Activated CD8-positive, alpha-beta memory T cell treated with anti-CD3 and anti-CD28 coated beads for 4 hours (primary cell): ENCODE data around the gene RNF223.
"Not testable (repeated sequence)": the region's sequence is repeated elsewhere in the genome, so short reads cannot be mapped to it uniquely, and the experiment has no call there.

ENCODE experiments used
- DNase-seq, 2 donors: peaks; one replicate each; pipeline ENCODE4 v3.0.0-alpha.2; 2020; ENCODE audit warnings: low read depth in 2 of 2

RNF223 gene

DNA sequence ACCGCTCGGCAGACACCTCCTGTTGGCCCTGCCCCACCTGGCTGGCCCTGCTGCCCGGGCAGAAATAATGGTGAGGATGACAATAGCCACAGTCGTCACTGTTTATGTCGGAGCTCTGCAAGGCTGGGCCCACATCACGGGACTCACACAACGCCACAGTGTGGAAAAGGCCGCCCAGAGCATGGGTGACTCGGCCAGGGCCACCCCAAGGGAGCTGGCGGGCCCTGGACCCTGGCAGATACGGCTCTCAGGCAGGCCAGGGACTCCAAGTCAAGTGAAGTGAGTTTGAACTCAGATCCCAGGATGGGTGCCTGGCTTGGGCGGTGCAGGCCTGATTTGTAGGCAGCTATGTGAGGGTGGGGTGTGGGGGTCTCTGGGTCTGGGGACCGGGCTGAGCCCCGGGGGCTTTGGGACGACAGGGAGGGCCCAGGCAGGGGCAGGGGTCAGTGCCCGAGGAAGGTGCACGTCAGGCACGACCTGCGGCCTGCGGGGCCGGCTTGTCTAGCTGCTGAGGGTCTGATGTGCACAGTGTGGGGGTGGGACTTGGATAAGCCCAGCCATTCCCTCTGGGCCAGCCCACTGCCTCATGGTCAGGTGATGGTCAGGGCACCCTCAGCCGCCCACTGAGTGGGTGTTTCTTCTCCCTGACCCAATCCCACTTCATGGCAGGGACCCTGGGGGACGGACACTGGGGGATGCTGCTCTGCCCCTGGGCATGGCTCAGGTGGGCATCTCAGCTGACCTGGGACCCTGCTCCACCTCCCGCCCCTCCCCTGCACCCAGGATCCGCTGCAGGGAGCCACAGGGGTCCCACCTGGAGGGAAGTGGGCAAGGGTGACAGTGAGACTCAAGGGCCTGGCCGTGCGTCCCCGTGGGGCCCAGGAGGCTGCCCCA is 1.0 kb downstream of the RNF223 start:
- no peak for DNase-seq

DNA sequence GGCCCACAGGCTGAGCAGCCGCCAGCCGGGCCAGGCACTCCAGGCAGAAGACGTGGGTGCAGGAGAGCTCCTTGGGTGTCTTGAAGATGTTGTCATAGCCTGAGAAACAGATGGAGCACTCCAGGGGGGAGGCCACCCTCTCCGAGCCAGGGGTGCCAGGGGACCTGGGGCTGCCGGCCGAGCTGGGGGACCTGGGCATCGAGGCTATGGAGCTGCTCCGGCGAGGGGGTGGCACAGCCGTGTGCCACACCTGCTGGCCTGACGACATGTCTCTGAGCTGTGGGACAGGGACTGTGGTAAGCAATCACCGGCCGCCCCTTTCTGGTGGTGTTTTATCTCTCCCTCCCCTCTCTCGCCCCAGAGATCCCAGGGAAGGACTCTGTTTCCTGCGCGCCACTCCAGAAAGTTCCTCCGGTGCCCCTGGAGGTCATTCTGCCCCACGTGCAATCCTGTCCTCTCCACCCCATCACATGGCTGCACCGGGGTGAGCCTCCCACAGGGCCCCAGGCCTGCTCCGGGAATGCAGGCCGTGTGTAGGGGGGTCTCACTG is 1.7 kb downstream of the RNF223 start:
- DNase-seq, result no peak

GRCh38 chr1:1071486-1072298 is 2.4 kb downstream of the RNF223 start:
- DNase-seq, result no peak

GRCh38 chr1:1069711-1070676 is 4.1 kb downstream of the RNF223 start:
- no peak for DNase-seq

DNA sequence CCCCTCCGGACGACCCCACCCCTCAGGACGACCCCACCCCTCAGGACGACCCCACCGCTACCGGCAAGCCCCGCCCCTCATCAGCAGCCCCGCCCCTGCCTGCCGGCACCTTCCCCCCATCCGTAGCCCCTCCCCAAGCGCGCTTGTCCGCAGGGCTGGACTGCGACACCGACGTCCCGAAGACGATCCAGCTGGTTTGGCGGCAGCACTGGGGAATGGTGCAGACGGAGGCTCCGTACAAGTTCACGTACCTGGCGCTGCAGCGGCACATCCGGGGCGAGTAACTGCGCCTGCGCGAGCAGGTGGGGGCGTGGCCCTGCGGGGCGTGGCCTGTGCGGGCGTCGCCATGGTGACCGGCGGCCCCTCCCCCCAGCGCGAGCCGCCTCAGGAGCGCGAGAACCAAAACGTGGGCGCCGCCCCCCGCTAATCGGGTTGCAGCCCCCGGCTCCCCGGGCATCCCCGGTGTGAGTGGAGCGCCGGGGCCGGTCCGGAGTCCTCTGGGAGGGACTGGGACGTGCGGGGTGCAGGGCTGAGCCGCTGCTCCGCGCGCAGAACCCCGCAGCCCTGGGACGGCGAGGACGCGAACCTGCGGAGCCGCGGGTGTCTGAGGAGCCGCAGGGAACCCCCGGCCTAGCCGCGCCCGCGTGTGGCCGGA is 4.9 kb downstream of the RNF223 start:
- DNase-seq, result peak; percentile 73 to 77

GRCh38 chr1:1068517-1069055 is 5.5 kb downstream of the RNF223 start:
- DNase-seq, result no peak

DNA sequence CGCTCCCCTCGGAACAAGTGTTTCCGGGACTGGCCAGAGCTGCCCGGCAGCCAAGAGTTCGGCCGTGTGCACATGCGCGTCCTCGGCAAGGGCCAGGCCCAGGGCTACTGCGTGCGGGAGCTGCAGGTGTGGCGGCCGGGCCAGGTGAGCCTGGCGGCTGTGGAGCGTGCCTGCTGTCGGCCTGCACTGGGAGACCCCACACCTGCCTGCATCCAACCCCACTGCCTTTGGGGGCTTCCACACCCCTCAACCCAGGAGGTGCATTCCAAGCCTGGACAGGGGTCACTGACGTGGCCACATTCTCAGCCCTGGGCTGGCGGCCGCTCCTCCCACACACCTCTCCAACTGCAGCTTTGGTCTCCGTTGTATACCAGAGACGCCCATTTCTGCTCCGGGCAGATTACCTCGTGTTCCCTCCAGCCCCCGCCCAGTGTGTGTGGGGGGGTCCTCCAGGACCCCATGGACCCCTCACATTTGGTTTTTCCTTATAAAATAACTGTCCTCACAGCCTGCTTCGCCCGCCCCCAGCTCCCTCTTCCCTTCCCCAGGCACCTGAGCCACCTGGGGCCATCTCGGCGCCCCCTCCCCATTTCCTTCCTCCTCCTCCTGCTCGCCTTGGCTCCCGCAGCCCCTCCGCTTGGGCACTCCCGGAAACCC is 6.1 kb downstream of the RNF223 start:
- no peak for DNase-seq

DNA sequence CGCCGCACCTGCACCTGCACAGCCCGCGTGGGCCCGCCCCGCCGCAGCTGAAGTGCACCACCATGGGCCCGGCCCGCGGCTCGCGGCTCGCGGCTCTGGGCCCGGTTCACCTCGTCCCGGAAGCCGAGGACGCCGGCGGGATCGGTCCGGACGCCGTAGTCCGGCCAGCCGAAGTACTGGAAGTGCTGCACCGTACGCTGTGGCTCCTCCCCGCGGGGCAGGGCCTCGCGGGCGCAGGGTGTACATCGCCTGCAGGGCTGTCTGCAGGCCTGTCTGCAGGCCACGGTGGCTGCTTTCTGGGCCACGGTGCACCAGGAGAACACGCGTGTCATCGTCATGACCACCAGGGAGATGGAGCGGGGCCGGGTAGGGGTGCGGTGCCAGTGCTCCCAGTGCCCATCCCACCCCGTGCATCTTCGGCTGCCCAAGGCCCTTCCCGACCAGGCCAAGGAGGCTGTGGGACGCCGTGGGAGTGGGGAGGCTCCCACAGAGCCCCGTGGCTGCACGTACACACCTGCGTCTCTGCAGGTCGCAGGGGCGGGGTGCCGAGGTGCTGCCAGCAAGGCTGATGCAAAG is 6.7 kb downstream of the RNF223 start:
- DNase-seq, result no peak

DNA sequence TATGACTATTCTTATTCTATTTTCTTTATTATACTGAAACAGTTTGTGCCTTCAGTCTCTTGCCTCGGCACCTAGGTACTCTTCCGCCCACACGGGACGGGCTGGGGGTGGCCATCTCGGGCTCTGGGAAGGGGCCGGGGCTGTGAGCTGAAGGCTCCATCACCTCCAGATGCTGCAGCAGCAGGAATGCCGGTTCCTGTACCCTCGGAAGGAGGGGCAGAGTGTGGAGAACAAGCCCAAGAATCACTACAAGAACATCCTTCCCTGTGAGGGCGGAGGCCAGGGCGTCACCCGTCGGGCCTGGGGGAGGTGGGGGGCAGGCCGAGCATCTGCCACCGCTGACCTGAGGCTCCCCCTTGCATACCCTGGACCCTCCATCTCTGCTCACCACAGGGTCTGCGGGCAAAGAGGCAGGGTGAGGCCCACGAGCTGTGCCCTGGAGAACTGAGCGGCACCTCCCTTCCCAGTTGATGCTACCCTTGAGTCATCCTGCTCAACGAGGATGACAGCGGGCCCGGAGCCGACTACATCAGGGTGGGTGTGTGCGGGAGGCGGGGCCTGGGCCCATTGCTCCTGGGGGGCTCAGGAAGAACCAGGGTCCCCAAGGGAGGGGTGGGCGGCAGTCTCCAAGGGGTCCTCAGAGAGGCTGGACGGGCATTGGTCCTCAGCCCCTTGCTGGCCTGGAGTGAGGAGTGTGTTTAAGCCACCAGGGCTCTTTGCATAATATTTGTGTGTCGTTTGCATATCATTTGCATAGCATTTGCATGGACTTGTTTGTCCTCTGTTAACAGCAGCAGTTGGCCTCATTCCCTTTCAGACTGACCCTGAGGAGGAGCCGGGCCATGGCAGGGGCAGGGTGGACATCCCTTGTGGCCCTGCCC is 7.5 kb downstream of the RNF223 start:
- DNase-seq, result no peak

GRCh38 chr1:1065940-1066304 is 8.2 kb downstream of the RNF223 start:
- not testable (repeated sequence) for DNase-seq

GRCh38 chr1:1065265-1065939 is 8.7 kb downstream of the RNF223 start:
- no peak for DNase-seq

- peak; percentile 81 to 90 for DNase-seq
Measured at GRCh38 chr1:1063945-1064831, 9.9 kb downstream of the RNF223 start.

- DNase-seq, result no peak
Measured at GRCh38 chr1:1063261-1063944, 10.7 kb downstream of the RNF223 start.

GRCh38 chr1:1062348-1063163 is 11.6 kb downstream of the RNF223 start:
- DNase-seq, result no peak

DNA sequence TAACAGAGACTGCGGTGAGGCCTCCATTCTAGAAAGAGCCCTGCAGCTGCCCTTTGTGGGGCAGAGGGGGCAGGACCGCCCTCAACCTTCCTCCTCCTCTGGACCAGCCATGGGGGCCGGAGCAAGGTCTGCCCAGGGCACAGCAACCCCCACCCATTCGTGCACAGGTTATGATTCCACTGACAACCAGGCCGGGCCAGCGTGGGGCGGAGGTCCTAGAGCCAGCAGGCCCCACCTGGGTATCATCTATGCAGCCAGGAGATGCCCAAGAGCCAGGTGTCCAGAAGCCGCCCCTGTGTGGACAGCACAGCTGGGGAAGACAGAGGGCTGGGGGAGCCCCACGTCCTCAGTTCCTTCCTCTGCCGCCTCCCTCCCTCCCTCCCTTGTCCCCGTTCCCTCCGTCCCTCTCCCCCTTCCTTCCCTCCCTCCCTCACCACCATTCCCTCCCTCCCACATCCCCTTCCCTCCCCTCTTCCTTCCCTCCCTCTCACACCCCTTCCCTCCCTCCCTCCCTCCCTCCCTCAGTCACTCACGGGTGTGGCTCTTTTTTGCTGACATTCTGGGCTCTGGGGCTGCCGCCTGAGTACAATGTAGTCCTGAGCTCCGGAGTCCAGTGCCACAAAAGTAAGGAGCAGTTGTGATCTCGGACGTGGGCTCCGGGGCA is 12.3 kb downstream of the RNF223 start:
- DNase-seq, result no peak
